Vagina (tissue), 2 donors: ENCODE measurements around the gene XCR1.

ENCODE experiments used
- POLR2A ChIP-seq, 2 donors: fragments of 450-650 bp; IDR thresholded peaks; one replicate each; pipeline ENCODE4 v1.6.1; 2017; ENCODE audit warnings: antibody characterized with exemption in 2 of 2, mild to moderate bottlenecking in 2 of 2, moderate library complexity in 2 of 2
- TF ChIP-seq, protein P1 (sequence below), 3 experiments: fragments of 450-650 bp in 2 of 3; fragments of 200-600 bp in 1 of 3; sonication (generic) in 1 of 3; IDR thresholded peaks; one replicate each; pipeline ENCODE4 v1.5.1; 2017 to 2019; ENCODE audit warnings: antibody characterized with exemption in 3 of 3, mild to moderate bottlenecking in 2 of 3, moderate library complexity in 2 of 3

DNA sequence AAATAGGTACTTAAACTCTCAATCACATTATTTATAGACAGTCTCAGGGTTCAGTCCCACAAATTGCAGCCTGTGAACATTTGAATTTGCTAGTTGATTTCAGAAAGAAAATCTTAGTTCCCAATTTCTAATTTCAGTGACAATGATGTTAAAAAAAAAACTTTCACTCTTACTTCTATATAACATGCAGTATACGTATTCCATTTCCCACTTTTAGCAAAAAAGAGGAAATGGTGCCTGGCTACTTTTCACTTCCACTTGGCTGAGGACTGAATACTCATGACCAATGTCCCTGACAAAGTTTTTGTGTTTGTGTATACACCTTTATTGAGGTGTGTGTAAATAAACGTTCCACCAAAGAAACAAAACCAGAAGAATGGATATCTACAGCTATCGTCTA, 32.1 kb upstream of the XCR1 start:
- TF ChIP-seq, protein P1, sequence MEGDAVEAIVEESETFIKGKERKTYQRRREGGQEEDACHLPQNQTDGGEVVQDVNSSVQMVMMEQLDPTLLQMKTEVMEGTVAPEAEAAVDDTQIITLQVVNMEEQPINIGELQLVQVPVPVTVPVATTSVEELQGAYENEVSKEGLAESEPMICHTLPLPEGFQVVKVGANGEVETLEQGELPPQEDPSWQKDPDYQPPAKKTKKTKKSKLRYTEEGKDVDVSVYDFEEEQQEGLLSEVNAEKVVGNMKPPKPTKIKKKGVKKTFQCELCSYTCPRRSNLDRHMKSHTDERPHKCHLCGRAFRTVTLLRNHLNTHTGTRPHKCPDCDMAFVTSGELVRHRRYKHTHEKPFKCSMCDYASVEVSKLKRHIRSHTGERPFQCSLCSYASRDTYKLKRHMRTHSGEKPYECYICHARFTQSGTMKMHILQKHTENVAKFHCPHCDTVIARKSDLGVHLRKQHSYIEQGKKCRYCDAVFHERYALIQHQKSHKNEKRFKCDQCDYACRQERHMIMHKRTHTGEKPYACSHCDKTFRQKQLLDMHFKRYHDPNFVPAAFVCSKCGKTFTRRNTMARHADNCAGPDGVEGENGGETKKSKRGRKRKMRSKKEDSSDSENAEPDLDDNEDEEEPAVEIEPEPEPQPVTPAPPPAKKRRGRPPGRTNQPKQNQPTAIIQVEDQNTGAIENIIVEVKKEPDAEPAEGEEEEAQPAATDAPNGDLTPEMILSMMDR (IDR thresholded peaks at IDR 0.05): no peak
- no peak for TF ChIP-seq POLR2A (IDR thresholded peaks at IDR 0.05)
